ENCODE measurements around the gene HLCS. TPM values are rescaled to one million over a fixed set of nuclear protein-coding genes. Genes with fewer than 3 reads are reported as not detected.

The HLCS gene
- total and polyA plus RNA-seq, 2 donors (not counting 3 experiments of a cell fraction or from before 2014, with no cell fraction given): 6.7 to 17.2 TPM

DNA sequence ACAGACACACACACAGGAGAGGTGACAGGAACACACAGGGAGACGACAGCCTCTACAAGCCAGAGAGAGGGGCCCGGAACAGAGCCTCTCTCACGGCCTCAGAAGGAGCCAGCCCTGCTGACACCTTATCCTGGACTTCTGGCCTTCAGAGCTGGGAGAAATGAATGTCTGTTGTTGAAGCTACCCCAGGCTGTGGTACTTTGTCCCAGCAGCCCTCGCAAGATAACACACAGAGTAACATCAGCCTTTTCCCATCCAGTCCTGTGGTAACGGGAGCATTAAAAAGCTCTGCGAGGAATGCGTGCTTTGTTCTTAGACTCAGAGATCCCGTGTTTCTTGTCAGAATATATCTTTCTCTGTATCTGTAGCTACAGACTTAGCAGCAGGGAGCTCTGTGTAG is 136.4 kb downstream of the HLCS start:
- TF ChIP-seq MAX (IDR thresholded peaks at IDR 0.05; ENCODE audit: insufficient read depth, insufficient read length) (no peak), GATA2 (IDR thresholded peaks at IDR 0.05; ENCODE audit: insufficient read depth, insufficient read length, low read depth, low read length) (no peak), POLR2AphosphoS5 (IDR thresholded peaks at IDR 0.05; ENCODE audit: insufficient read depth, low read depth, low read length) (no peak), POLR2A (IDR thresholded peaks at IDR 0.05; ENCODE audit: low read depth, low read length) (no peak)
- TF ChIP-seq, protein P1, sequence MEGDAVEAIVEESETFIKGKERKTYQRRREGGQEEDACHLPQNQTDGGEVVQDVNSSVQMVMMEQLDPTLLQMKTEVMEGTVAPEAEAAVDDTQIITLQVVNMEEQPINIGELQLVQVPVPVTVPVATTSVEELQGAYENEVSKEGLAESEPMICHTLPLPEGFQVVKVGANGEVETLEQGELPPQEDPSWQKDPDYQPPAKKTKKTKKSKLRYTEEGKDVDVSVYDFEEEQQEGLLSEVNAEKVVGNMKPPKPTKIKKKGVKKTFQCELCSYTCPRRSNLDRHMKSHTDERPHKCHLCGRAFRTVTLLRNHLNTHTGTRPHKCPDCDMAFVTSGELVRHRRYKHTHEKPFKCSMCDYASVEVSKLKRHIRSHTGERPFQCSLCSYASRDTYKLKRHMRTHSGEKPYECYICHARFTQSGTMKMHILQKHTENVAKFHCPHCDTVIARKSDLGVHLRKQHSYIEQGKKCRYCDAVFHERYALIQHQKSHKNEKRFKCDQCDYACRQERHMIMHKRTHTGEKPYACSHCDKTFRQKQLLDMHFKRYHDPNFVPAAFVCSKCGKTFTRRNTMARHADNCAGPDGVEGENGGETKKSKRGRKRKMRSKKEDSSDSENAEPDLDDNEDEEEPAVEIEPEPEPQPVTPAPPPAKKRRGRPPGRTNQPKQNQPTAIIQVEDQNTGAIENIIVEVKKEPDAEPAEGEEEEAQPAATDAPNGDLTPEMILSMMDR (IDR thresholded peaks at IDR 0.05; ENCODE audit: extremely low read depth in 1 of 2, insufficient read depth in 1 of 2, low read depth in 1 of 2, low read length in 2 of 2): no peak
- Histone ChIP-seq H3K4me3 (replicated peaks in 1 of 3; ENCODE audit: insufficient read depth in 1 of 3, low read depth in 1 of 3, low read length in 3 of 3) (no peak overlapping the region), H3K9ac (replicated peaks; ENCODE audit: extremely low read depth, insufficient read depth, low read length) (no peak overlapping the region), H3K79me2 (ENCODE audit: control insufficient read depth, insufficient read depth, low read length) (no peaks in the 10 kb centered on the region), H2AFZ (ENCODE audit: low read depth, low read length) (no peak overlapping the region), H3K4me2 (ENCODE audit: insufficient read depth, low read length) (no peak overlapping the region), H3K36me3 (ENCODE audit: control insufficient read depth in 2 of 2, extremely low read depth in 1 of 2, insufficient read depth in 2 of 2, low read length in 2 of 2) (no peaks in the 10 kb centered on the region), H3K9me1 (replicated peaks; ENCODE audit: control insufficient read depth, extremely low read depth, insufficient read depth, low read length) (no peaks in the 10 kb centered on the region), H3K27me3 (ENCODE audit: control insufficient read depth in 2 of 2, insufficient read depth in 2 of 2, low read length in 2 of 2) (no peaks in the 10 kb centered on the region), H3K9me3 (replicated peaks; ENCODE audit: control insufficient read depth, insufficient read depth, low read length) (no peaks in the 10 kb centered on the region), H3K27ac (ENCODE audit: insufficient read depth, low read depth, low read length) (no peak overlapping the region), H4K20me1 (replicated peaks; ENCODE audit: control insufficient read depth, extremely low read depth, insufficient read depth, low read length) (no peaks in the 10 kb centered on the region), H3K4me1 (ENCODE audit: control insufficient read depth, extremely low read depth, insufficient read depth, low read length) (no peaks in the 10 kb centered on the region)
- dilution Hi-C loops (cut with MboI; ENCODE audit: extremely low pct_ligation_motif_present, low sequenced_read_pairs) (no loop called here), intact Hi-C loops (cut with micrococcal nuclease) (no loop called here)
- no peak for FAIRE-seq
- BruUV-seq (replicated peaks): no TSS peak
- ChIA-PET POLR2A (no interaction called here), CTCF (interaction anchor here (1.0 to 1.4 kb wide), 2 partner anchors 17 to 24 kb away, joined by 3 to 4 read pairs; no protein-coding TSS in a partner anchor)
- no peak for DNase-seq (ENCODE audit: low read depth, low spot score)

Data from endothelial cell of umbilical vein (primary cell).